ENCODE data around the gene CNBD2. TPM values are rescaled to one million over a fixed set of nuclear protein-coding genes. Genes with fewer than 3 reads are reported as not detected.
A peak's percentile ranks its signal among the peaks of the same experiment; 100 is the strongest.

CNBD2 gene
- total RNA-seq, 1 experiment from 2014 or later, result 3.4 TPM

GRCh38 chr20:35939264-35939663 is 29.1 kb upstream of the CNBD2 start:
- POLR2A ChIA-PET, result no interaction called here
- intact Hi-C loops (cut with micrococcal nuclease), result no loop called here
- peaks cover 62% of the 10 kb centered on the region for H3K36me3 Mint-ChIP-seq (ENCODE audit: insufficient read depth, unreplicated experiment)

GRCh38 chr20:35941620-35942019 is 26.8 kb upstream of the CNBD2 start:
- CTCF ChIA-PET, result interaction anchor here (6.0 kb wide), 1 partner anchor 12 kb away, joined by 42 read pairs; the partner anchor contains the start of gene SCAND1
- H3K27ac Mint-ChIP-seq (ENCODE audit: low read depth, unreplicated experiment), result no peak overlapping the region

More at GRCh38 chr20:35939264-35939663, 29.1 kb upstream of the CNBD2 start:
- CTCF ChIA-PET, result interaction anchor here (0.6 kb wide), 1 partner anchor 26 kb away, joined by 3 read pairs; no protein-coding TSS in a partner anchor
- DNase-seq (ENCODE audit: unreplicated experiment), result no peak
- no peak for TF ChIP-seq CTCF (IDR thresholded peaks at IDR 0.05; ENCODE audit: unreplicated experiment)
- Mint-ChIP-seq H3K9me3 (ENCODE audit: unreplicated experiment) (no peaks in the 10 kb centered on the region), H3K4me1 (ENCODE audit: insufficient read depth, unreplicated experiment) (no peaks in the 10 kb centered on the region), H3K27me3 (ENCODE audit: insufficient read depth, unreplicated experiment) (no peaks in the 10 kb centered on the region), H3K27ac (ENCODE audit: low read depth, unreplicated experiment) (no peak overlapping the region), H3K4me3 (ENCODE audit: unreplicated experiment) (no peak overlapping the region)
- no TSS peak for BruUV-seq (replicated peaks)

GRCh38 chr20:35942243-35942642 is 26.1 kb upstream of the CNBD2 start:
- BruUV-seq (replicated peaks), result no TSS peak

More at GRCh38 chr20:35941620-35942019, 26.8 kb upstream of the CNBD2 start:
- intact Hi-C loops (cut with micrococcal nuclease), result no loop called here
- Mint-ChIP-seq H3K36me3 (ENCODE audit: insufficient read depth, unreplicated experiment) (peaks cover 59% of the 10 kb centered on the region), H3K4me3 (ENCODE audit: unreplicated experiment) (no peak overlapping the region), H3K27me3 (ENCODE audit: insufficient read depth, unreplicated experiment) (no peaks in the 10 kb centered on the region), H3K9me3 (ENCODE audit: unreplicated experiment) (no peaks in the 10 kb centered on the region), H3K4me1 (ENCODE audit: insufficient read depth, unreplicated experiment) (no peaks in the 10 kb centered on the region)
- no TSS peak for BruUV-seq (replicated peaks)
- DNase-seq (ENCODE audit: unreplicated experiment), result no peak
- TF ChIP-seq CTCF (IDR thresholded peaks at IDR 0.05; ENCODE audit: unreplicated experiment), result no peak
- POLR2A ChIA-PET, result interaction anchor here (2.5 to 2.6 kb wide), 2 partner anchors 12 to 199 kb away, joined by 9 to 23 read pairs; partner anchors contain the start of genes RBM39 and SCAND1

GRCh38 chr20:35947489-35947888 is 20.9 kb upstream of the CNBD2 start:
- no TSS peak for BruUV-seq (replicated peaks)
- CTCF ChIA-PET, result interaction anchor here (0.6 to 1.9 kb wide), 9 partner anchors 9 to 1116 kb away, joined by 3 to 6 read pairs (median 3); no protein-coding TSS in a partner anchor
- peaks cover 2% of the 10 kb centered on the region for H3K4me1 Mint-ChIP-seq (ENCODE audit: insufficient read depth, unreplicated experiment)
- no peak overlapping the region for H3K4me3 Mint-ChIP-seq (ENCODE audit: unreplicated experiment)
- H3K36me3 Mint-ChIP-seq (ENCODE audit: insufficient read depth, unreplicated experiment), result peaks cover 77% of the 10 kb centered on the region
- H3K27ac Mint-ChIP-seq (ENCODE audit: low read depth, unreplicated experiment), result no peak overlapping the region
- POLR2A ChIA-PET, result no interaction called here
- no peaks in the 10 kb centered on the region for H3K9me3 Mint-ChIP-seq (ENCODE audit: unreplicated experiment)
- peak; percentile 34 for TF ChIP-seq CTCF (IDR thresholded peaks at IDR 0.05; ENCODE audit: unreplicated experiment)
- peak; percentile 38 for DNase-seq (ENCODE audit: unreplicated experiment)
- no peaks in the 10 kb centered on the region for H3K27me3 Mint-ChIP-seq (ENCODE audit: insufficient read depth, unreplicated experiment)
- intact Hi-C loops (cut with micrococcal nuclease), result no loop called here

More at GRCh38 chr20:35942243-35942642, 26.1 kb upstream of the CNBD2 start:
- peaks cover 61% of the 10 kb centered on the region for H3K36me3 Mint-ChIP-seq (ENCODE audit: insufficient read depth, unreplicated experiment)
- no peaks in the 10 kb centered on the region for H3K27me3 Mint-ChIP-seq (ENCODE audit: insufficient read depth, unreplicated experiment)
- no peaks in the 10 kb centered on the region for H3K9me3 Mint-ChIP-seq (ENCODE audit: unreplicated experiment)
- POLR2A ChIA-PET, result interaction anchor here (0.6 to 2.6 kb wide), 4 partner anchors 11 to 475 kb away, joined by 3 to 23 read pairs (median 6); partner anchors contain the start of genes RBM39 and SCAND1
- no peak for TF ChIP-seq CTCF (IDR thresholded peaks at IDR 0.05; ENCODE audit: unreplicated experiment)
- no peak for DNase-seq (ENCODE audit: unreplicated experiment)
- no peak overlapping the region for H3K4me3 Mint-ChIP-seq (ENCODE audit: unreplicated experiment)
- CTCF ChIA-PET, result interaction anchor here (0.6 to 6.0 kb wide), 3 partner anchors 9 to 280 kb away, joined by 3 to 42 read pairs (median 4); partner anchors contain the start of gene SCAND1
- H3K27ac Mint-ChIP-seq (ENCODE audit: low read depth, unreplicated experiment), result no peak overlapping the region
- no peaks in the 10 kb centered on the region for H3K4me1 Mint-ChIP-seq (ENCODE audit: insufficient read depth, unreplicated experiment)
- intact Hi-C loops (cut with micrococcal nuclease), result no loop called here

Measured in MCF 10A (cell line).